Lower leg skin (tissue), 3 donors: ENCODE measurements around the gene POU6F1.

Source experiments
- POLR2A ChIP-seq, 2 donors: fragments of 450-650 bp; IDR thresholded peaks; one replicate each; pipeline ENCODE4 v1.6.1; 2016 to 2017; ENCODE audit warnings: antibody characterized with exemption in 2 of 2, mild to moderate bottlenecking in 1 of 2, moderate library complexity in 1 of 2
- TF ChIP-seq, protein P1 (sequence below), 3 donors: fragments of 450-650 bp; IDR thresholded peaks; one replicate each; pipeline ENCODE4 v1.5.1; 2016; ENCODE audit warnings: antibody characterized with exemption in 3 of 3, mild to moderate bottlenecking in 3 of 3, moderate library complexity in 2 of 3

GRCh38 chr12:51245476-51246253 lies 27.8 kb upstream of the POU6F1 start:
- TF ChIP-seq, protein P1, sequence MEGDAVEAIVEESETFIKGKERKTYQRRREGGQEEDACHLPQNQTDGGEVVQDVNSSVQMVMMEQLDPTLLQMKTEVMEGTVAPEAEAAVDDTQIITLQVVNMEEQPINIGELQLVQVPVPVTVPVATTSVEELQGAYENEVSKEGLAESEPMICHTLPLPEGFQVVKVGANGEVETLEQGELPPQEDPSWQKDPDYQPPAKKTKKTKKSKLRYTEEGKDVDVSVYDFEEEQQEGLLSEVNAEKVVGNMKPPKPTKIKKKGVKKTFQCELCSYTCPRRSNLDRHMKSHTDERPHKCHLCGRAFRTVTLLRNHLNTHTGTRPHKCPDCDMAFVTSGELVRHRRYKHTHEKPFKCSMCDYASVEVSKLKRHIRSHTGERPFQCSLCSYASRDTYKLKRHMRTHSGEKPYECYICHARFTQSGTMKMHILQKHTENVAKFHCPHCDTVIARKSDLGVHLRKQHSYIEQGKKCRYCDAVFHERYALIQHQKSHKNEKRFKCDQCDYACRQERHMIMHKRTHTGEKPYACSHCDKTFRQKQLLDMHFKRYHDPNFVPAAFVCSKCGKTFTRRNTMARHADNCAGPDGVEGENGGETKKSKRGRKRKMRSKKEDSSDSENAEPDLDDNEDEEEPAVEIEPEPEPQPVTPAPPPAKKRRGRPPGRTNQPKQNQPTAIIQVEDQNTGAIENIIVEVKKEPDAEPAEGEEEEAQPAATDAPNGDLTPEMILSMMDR (IDR thresholded peaks at IDR 0.05) = no peak
- no peak for TF ChIP-seq POLR2A (IDR thresholded peaks at IDR 0.05)
